OCI-LY3 (cell line): Measurements from ENCODE around the gene KCNK6.

Experiments used
- H2AFZ ChIP-seq: fragments of 200-600, 300-600 bp; shearing (Covaris generic); 2 replicates; pipeline ENCODE4 v1.6.0; 2014; ENCODE audit warnings: antibody characterized with exemption, low read depth, low read length
- H3K27ac ChIP-seq: fragments of 200-600, 300-600 bp; sonication (generic); 2 replicates; pipeline ENCODE4 v1.5.1; 2014; ENCODE audit warnings: mild to moderate bottlenecking, low read length, moderate library complexity, mixed read lengths
- H3K27me3 ChIP-seq: fragments of 200-600, 300-600 bp; sonication (generic); 2 replicates; pipeline ENCODE4 v1.6.1; 2014; ENCODE audit warnings: low read depth, low read length, mixed read lengths
- H3K36me3 ChIP-seq: fragments of 200-600, 300-600 bp; sonication (generic); replicated peaks from 2 replicates; pipeline ENCODE3; 2014; ENCODE audit warnings: low read depth, low read length, mixed read lengths
- H3K4me1 ChIP-seq: fragments of 300-600, 200-600 bp; sonication (generic); 2 replicates; pipeline ENCODE4 v1.6.1; 2014; ENCODE audit warnings: low read length, mixed read lengths
- H3K4me2 ChIP-seq: fragments of 200-600, 300-600 bp; sonication (generic); 2 replicates; pipeline ENCODE4 v1.6.1; 2014; ENCODE audit warnings: low read length, mixed read lengths
- H3K4me3 ChIP-seq: fragments of 300-600, 200-600 bp; sonication (generic); 2 replicates; pipeline ENCODE4 v1.5.1; 2014; ENCODE audit warnings: antibody characterized with exemption, mild to moderate bottlenecking, low read length, moderate library complexity
- H3K79me2 ChIP-seq: fragments of 300-600, 200-600 bp; shearing (Covaris generic); 2 replicates; pipeline ENCODE4 v1.6.1; 2014; ENCODE audit warnings: mild to moderate bottlenecking, low read length, mixed read lengths
- H3K9ac ChIP-seq: fragments of 300-600, 200-600 bp; shearing (Covaris generic); 2 replicates; pipeline ENCODE4 v1.6.0; 2014; ENCODE audit warnings: mild to moderate bottlenecking, low read length, moderate library complexity
- H3K9me3 ChIP-seq: fragments of 200-600, 300-600 bp; shearing (Covaris generic); 2 replicates; pipeline ENCODE4 v1.6.1; 2014; ENCODE audit warnings: low read length, mixed read lengths; ENCODE audit not compliant: insufficient read depth
- H4K20me1 ChIP-seq: fragments of 200-600, 300-600 bp; sonication (generic); 2 replicates; pipeline ENCODE4 v1.6.1; 2016; ENCODE audit warnings: low read length, mixed read lengths; ENCODE audit not compliant: insufficient read depth
- EZH2phosphoT487 ChIP-seq: fragments of 200-600 bp; shearing (Covaris generic); IDR thresholded peaks from 2 replicates; pipeline ENCODE4 v1.6.1; 2018; ENCODE audit warnings: antibody characterized with exemption, mixed run types, low read depth
- TF ChIP-seq, protein P1 (sequence below): fragments of 200-600, 300-600 bp; sonication (generic); IDR thresholded peaks from 2 replicates; pipeline ENCODE4 v1.5.1; 2014; ENCODE audit warnings: antibody characterized with exemption, low read length, low read depth

Gene KCNK6

DNA sequence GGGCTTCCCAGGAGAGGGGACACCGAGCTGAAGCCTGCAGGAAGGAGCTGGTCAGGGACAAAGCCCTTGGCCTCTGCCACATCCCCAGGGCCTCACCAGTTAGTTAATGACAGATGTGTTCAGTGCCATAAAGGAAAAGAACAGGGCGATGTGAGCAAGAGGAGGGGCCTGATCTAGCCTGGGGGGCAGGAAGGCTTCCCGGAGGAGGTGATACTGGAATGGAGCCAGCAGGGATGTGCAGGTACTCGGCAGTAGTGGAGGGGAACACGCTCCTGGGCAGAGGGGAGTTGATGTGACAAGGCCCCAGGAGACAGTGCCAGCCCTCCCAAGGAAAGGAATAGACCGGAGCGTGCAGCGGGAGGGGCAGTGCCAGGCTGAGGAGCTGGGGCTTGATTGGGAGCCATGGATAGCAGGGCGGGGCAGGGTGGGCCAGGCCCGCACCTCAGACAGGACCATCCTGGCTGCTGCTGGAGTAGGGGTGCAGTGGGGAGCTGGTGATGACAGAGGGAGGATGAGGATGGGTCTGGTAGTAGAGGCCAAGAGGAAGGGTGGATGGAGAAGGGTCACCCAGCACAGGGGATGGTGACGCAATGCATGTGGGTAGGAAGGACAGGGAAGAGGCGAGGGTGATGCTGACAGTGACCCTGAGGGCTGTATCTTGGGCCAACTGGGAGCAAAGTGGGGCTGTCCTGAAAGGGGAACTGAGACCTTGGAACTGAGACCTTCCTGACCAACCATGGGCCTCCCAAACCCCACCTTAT is 11.5 kb upstream of the KCNK6 start:
- TF ChIP-seq, protein P1, sequence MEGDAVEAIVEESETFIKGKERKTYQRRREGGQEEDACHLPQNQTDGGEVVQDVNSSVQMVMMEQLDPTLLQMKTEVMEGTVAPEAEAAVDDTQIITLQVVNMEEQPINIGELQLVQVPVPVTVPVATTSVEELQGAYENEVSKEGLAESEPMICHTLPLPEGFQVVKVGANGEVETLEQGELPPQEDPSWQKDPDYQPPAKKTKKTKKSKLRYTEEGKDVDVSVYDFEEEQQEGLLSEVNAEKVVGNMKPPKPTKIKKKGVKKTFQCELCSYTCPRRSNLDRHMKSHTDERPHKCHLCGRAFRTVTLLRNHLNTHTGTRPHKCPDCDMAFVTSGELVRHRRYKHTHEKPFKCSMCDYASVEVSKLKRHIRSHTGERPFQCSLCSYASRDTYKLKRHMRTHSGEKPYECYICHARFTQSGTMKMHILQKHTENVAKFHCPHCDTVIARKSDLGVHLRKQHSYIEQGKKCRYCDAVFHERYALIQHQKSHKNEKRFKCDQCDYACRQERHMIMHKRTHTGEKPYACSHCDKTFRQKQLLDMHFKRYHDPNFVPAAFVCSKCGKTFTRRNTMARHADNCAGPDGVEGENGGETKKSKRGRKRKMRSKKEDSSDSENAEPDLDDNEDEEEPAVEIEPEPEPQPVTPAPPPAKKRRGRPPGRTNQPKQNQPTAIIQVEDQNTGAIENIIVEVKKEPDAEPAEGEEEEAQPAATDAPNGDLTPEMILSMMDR, result no peak
- no peak for TF ChIP-seq EZH2phosphoT487
- H3K9me3 ChIP-seq, result no peaks in the 10 kb centered on the region

DNA sequence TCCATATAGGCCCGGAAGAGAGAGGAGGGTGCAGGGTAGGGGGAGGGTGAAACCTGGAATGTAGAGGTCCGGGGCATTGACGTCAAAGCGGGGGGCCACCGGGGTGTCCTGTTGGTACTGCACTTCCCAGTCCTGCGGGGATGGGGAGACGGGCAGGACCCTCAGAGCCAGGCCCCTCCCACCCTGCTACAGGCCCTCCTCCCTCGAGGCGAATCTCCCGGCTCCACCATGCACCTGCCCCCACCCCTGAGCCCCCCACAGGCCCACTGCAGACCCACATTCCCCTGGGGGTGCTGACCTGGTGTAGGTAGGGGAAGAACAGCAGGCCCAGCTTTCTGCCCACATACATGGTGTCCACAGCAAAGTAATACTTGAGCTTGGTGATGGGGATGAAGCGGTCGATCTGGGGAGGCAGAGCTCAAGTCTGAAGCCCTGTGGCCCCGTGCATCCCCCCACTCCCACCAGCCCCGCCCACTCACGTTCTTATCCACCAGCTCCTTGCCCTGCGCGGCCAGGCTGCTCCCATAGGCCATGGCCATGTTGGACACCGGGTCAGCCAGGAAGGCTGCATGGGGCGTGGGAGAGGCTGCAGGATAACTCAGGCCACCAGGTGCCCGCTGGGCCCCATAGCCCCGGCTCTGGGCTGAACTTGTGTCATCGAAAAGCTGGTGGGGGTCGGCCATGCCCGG is 10.6 kb upstream of the KCNK6 start:
- Histone ChIP-seq H3K4me2 (no peak overlapping the region), H3K27me3 (no peaks in the 10 kb centered on the region), H3K79me2 (no peaks in the 10 kb centered on the region), H3K9me3 (no peaks in the 10 kb centered on the region), H3K27ac (no peak overlapping the region), H3K9ac (no peak overlapping the region), H3K4me3 (no peak overlapping the region), H3K36me3 (peaks cover 6% of the 10 kb centered on the region), H2AFZ (no peak overlapping the region), H3K4me1 (0 out of 2 replicates have a peak, but pooled peaks cover 4% of the 10 kb centered on the region), H4K20me1 (peaks cover 4% of the 10 kb centered on the region; the same call in 1 of the 2 replicates)
- TF ChIP-seq, protein P1, result no peak
- TF ChIP-seq EZH2phosphoT487, result no peak

More for the DNA sequence above, 11.5 kb upstream of the KCNK6 start:
- Histone ChIP-seq H3K79me2 (no peaks in the 10 kb centered on the region), H3K4me2 (no peak overlapping the region), H3K36me3 (peaks cover 6% of the 10 kb centered on the region), H3K4me3 (no peak overlapping the region), H3K9ac (no peak overlapping the region), H3K4me1 (0 out of 2 replicates have a peak, but pooled peaks cover 4% of the 10 kb centered on the region), H2AFZ (no peak overlapping the region), H3K27me3 (no peaks in the 10 kb centered on the region), H3K27ac (no peak overlapping the region), H4K20me1 (peaks cover 4% of the 10 kb centered on the region; the same call in 1 of the 2 replicates)

DNA sequence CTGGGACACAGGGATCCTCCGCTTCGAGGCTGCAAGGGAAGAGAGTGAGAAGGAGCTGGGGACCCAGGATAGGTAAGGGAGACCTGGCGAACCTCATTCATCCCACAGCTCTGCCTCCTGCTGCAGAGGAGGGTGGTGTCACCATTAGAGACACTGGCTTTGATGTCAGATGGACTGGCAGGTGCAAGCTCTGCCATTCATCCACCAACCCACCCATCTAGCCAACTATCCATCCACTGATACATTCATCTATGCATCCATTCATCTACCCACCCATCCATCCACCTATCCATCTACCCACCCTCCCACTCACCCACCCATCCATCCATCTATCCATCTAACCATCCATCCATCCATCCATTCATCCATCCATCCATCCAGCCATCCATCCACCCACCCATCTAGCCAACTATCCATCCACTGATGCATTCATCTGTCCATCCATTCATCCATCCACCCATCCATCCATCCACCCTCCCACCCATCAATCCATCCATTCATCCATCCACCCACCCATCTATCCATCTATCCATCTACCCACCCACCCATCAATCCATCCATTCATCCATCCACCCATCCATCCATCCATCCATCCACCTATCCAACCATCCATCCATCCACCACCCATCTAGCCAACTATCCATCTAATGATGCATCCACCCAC is 9.9 kb upstream of the KCNK6 start:
- H3K4me1 ChIP-seq, result peaks cover 6% of the 10 kb centered on the region; the same call in 1 of the 2 replicates
- H3K4me3 ChIP-seq, result no peak overlapping the region
- peaks cover 4% of the 10 kb centered on the region; the same call in 1 of the 2 replicates for H4K20me1 ChIP-seq
- H3K27me3 ChIP-seq, result no peaks in the 10 kb centered on the region
- H2AFZ ChIP-seq, result no peak overlapping the region
- TF ChIP-seq EZH2phosphoT487, result no peak
- TF ChIP-seq, protein P1, result no peak
- H3K36me3 ChIP-seq, result peaks cover 6% of the 10 kb centered on the region
- no peak overlapping the region for H3K4me2 ChIP-seq
- no peaks in the 10 kb centered on the region for H3K9me3 ChIP-seq
- H3K27ac ChIP-seq, result no peak overlapping the region
- no peak overlapping the region for H3K9ac ChIP-seq
- H3K79me2 ChIP-seq, result peaks cover 3% of the 10 kb centered on the region

DNA sequence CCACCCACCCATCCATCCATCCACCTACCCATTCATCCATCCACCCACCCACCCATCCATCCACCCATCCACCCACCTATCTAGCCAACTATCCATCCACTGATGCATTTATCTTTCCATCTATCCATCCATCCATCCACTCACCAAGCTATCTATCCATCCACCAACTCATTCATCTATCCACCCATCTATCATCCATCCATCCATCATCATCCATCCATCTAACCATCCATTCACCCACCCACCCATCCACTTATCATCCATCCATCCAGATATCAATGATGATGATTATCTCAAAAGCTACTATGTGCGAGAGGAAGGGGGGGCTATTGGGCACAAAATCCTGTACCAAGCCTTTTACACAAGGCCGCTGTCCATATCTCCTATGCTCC is 9.4 kb upstream of the KCNK6 start:
- Histone ChIP-seq H3K9ac (no peak overlapping the region), H3K4me2 (no peak overlapping the region), H4K20me1 (peaks cover 4% of the 10 kb centered on the region; the same call in 1 of the 2 replicates), H3K27ac (no peak overlapping the region), H3K79me2 (peaks cover 8% of the 10 kb centered on the region), H3K9me3 (no peaks in the 10 kb centered on the region), H3K36me3 (peaks cover 6% of the 10 kb centered on the region), H2AFZ (no peak overlapping the region), H3K4me3 (no peak overlapping the region), H3K4me1 (peaks cover 10% of the 10 kb centered on the region; the same call in 1 of the 2 replicates), H3K27me3 (no peaks in the 10 kb centered on the region)
- no peak for TF ChIP-seq EZH2phosphoT487
- TF ChIP-seq, protein P1, result no peak
